Suppressor macrophage (primary cell): ENCODE results near the gene SLC2A6.
"Not testable (repeated sequence)": the region's sequence is repeated elsewhere in the genome, so short reads cannot be mapped to it uniquely, and the experiment has no call there.

Experiments
- DNase-seq, 4 experiments: peaks; one replicate each; pipeline ENCODE4 v3.0.0-alpha.2; 2020 to 2022

The SLC2A6 gene

DNA sequence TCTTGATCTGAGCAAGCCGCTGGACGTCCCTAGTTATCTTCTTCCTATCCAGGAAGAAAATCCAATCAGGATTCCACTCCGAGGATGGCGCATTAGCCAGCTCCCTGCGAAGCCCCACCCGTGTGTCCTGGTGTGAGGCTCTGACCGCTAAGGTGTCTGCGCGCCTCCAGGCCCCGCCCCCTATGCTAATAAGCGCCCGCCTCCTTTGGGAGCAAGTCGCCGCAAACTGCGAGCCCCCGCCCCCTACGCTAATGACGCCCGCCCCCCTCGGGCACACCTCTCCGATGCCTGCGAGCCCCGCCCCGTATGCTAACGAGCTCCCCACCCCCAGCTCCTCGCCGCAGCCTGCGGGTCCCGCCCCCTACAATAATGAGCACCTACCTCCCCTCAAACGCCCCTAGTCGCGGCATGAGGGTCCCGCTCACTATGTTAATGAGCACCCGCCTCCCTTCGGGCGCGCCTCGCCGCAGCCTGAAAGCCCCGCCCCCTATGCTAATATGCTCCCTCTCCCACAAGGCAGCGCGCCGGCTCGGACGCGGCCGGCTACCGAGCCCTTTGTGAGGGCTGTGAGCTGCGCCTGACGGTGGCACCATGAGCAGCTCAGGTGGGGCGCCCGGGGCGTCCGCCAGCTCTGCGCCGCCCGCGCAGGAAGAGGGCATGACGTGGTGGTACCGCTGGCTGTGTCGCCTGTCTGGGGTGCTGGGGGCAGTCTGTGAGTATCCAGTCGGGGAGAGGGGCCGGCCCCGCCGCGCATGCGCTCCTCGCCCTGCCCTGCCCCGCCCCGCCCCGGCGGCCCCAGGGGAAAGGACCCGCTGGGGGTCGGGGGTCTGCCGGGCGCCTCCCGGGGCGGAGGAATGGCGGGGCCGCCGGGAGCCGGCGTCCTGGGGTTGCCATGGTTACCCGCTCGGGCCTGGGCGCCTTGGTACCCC, 19.2 kb downstream of the SLC2A6 start, which contains the start of gene CACFD1:
Gene CACFD1 (plus strand): TSS at position 503 of the 929 bp plus-strand sequence. CDS start 89 bp downstream, at position 592.
- peak; percentile 89 to 95 (median 92) for DNase-seq

DNA sequence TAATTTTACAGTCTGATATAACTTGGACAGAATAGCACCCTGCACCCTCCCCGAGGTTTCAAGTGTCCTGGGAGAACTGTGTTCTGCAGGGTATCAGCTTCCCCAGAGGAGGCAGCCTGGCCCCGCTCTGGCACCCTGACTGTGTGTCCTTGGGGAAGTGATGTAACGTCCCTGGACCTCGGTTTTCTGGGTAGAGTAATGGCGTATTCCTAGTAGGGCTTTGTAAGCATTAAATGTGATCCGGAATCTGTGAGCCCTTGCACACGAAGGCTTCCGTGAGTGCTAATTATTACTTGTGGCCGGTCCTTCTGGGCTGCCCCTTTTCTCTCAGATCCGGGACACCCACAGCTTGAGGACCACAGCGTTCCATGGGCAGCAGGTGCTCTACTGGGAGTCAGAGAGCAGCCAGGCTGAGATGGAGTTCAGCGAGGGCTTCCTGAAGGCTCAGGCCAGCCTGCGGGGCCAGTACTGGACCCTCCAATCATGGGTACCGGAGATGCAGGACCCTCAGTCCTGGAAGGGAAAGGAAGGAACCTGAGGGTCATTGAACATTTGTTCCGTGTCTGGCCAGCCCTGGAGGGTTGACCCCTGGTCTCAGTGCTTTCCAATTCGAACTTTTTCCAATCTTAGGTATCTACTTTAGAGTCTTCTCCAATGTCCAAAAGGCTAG, 20.1 kb downstream of the SLC2A6 start:
- DNase-seq: peak; percentile 50 to 79 (median 72)

DNA sequence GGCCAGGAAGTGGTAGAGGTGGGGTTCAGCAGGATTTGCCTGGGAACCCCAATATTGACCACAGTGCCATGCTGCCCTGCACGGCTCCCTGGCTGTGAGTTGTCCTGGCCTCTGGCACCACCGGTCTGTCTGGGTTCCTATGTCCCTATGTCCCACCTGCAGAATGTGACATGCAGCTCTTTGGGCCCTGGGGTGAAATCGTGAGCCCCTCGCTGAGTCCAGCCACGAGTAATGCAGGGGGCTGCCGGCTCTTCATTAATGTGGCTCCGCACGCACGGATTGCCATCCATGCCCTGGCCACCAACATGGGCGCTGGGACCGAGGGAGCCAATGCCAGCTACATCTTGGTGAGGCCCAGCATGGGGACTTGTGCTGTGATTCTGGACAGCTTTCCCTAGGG, 21.2 kb downstream of the SLC2A6 start:
- DNase-seq: no peak

DNA sequence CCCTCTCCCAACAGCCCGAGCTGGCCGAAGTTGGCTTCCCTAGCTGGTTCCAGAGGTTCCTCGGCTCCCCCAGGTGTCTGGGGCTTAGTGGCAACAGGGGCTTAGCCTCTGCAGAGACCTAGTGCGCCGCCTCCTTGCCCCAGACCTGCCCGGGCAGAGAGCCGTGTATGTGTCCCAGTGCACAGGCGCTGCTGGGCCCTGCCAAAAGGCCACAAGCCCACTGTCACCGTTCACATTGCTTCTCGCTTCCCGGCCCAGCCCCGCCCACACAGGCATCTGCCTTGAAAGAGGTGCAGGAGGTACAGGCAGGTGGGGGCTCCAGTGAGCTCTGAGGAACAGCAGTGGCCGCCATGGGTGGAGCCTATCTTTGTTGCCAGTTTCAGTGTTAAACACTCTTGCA, 21.7 kb downstream of the SLC2A6 start:
- no peak for DNase-seq

DNA sequence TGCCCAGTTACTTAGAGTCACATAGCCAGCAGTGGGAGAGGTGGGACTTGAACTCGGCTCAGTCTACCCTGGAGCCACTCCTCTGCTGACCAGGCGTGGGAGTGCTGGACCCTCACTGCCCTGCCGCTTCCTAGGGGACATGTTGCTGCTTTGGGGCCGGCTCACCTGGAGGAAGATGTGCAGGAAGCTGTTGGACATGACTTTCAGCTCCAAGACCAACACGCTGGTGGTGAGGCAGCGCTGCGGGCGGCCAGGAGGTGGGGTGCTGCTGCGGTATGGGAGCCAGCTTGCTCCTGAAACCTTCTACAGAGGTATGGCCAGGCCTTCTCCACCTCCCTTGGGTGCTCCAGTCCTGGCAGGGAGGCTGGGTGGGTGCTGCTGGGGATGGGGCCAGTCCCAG, 22.5 kb downstream of the SLC2A6 start:
- DNase-seq: no peak

DNA sequence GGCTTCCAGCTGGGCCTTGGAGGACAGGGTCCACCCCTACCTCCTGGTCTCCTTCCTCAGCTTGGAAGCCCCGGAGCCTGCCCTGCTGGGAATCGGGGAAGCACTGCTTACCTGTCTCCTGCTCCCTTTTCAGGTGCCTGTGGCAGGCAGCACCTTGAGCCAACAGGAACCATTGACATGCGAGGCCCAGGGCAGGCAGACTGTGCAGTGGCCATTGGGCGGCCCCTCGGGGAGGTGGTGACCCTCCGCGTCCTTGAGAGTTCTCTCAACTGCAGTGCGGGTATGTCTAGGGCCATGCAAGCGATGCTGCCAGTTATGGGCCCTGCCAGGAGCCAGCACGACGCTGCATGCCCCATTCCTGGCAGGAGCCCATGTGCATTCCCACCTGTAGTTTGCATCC, 23.0 kb downstream of the SLC2A6 start:
- DNase-seq: no peak

DNA sequence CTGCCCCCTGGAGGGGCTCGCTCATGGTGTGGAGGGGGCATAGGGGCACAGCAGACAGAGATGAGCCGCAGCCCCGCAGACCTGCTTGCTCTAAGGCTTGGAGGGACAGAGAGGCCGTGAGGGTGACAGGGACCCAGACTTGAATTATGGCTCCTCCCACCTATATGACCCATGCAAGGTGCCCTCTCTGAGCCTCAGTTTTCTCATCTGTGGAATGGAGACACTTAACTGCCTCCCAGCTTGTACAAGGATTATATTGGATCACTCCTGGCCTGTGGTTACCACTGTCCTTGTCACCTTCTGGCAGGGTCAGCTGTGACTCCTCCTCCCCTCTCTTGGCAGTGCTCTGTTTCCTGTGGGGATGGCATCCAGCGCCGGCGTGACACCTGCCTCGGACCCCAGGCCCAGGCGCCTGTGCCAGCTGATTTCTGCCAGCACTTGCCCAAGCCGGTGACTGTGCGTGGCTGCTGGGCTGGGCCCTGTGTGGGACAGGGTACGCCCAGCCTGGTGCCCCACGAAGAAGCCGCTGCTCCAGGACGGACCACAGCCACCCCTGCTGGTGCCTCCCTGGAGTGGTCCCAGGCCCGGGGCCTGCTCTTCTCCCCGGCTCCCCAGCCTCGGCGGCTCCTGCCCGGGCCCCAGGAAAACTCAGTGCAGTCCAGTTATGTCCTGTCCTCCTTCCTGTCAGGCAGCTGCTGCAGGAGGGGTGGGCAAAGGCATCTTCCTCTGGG, 23.8 kb downstream of the SLC2A6 start:
- DNase-seq: no peak

DNA sequence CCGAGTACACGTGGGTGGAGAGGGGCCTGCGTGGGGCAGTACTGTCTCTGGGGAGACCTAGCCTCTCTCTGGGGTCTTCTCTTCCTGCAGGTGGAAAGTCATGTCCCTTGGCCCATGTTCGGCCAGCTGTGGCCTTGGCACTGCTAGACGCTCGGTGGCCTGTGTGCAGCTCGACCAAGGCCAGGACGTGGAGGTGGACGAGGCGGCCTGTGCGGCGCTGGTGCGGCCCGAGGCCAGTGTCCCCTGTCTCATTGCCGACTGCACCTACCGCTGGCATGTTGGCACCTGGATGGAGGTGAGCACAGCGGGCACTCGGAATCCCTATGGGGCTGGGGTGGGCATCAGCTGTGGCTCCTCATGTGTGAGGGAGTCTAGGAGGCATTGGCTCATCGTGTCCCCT, 24.6 kb downstream of the SLC2A6 start:
- DNase-seq: no peak

DNA sequence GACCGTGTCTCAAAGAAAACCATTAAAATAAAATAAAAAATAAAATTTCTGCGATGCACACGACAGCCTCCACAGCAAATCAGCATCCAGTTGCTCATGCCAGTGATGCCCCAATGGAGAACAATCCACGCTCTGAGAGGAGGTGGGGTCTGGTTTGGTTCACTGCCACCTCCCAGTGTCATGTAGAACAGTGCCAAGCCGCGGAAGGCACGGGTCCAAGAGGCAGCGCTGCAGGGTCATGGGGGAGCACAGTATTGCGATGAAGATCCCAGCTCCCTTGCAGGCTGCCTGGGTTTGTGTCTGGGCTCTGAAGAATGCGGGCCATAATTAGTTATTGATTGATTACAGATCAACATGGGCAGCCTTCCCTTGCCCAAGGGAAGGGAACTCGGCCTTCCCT, 25.2 kb downstream of the SLC2A6 start:
- DNase-seq: no peak

DNA sequence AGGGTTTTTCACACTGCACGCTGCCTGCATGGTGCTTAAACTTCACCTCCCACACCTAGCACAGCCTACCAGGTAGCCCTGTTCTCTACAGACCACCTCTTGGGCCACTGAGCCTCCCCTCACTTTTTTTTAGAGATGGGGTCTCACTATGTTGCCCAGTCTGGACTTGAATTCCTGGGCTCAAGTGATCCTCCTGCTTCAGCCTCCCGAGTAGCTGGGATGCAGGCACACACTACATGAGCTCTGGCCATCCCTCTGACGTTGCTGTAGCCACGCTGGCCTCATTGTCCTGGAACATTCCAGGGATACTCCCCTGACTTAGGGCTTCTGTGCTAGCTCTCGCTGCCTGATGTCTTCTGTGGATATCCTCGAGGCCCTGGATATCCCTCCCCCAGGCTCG, 26.3 kb downstream of the SLC2A6 start:
- no peak for DNase-seq

DNA sequence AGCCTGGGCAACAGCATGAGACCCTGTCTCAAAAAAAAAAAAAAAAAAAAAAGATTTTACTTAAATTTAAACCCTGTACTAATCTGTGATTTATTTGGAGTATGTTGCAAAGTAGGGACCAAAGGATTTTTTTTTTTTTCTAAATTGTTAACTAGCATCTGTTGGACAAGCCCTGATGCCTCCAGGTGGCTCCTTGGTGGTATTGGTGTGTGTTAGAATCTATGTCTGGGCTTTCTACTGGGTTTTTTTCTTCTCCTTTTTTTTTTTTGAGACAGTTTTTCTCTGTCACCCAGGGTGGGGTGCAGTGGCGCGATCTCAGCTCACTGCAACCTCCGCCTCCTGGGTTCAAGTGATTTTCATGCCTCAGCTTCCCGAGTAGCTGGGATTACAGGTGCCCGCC, 27.0 kb downstream of the SLC2A6 start:
- DNase-seq: not testable (repeated sequence)

DNA sequence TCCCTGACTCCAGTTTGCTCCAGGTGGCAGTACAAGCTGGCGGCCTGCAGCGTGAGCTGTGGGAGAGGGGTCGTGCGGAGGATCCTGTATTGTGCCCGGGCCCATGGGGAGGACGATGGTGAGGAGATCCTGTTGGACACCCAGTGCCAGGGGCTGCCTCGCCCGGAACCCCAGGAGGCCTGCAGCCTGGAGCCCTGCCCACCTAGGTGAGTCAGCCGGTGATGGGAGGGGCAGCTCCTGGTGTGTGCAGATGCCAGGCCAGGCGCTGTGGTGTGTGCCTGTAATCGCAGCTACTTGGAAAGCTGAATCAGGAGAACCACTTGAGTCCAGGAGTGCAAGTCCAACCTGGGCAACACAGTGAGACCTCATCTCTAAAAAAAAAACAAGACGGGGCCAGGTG, 29.1 kb downstream of the SLC2A6 start:
- DNase-seq: no peak

DNA sequence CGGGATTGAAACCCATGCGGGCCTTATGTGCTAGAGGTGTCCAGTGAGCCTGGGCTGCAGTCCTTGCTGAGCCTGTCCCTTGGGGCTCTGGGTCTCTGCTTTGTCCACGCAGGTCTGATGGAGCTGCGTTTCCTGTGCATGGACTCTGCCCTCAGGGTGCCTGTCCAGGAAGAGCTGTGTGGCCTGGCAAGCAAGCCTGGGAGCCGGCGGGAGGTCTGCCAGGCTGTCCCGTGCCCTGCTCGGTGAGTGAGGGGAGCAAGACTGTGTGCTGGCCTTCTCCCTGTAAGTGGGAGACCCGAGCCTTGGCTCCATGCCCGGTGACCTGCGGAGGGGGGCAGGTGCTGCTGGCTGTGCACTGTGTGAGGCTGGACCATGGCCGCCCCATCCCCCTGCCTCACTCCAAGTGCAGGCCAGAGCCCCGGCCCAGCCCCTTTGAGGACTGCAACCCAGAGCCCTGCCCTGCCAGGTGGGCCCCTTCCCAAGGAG, 30.4 kb downstream of the SLC2A6 start:
- no peak for DNase-seq

DNA sequence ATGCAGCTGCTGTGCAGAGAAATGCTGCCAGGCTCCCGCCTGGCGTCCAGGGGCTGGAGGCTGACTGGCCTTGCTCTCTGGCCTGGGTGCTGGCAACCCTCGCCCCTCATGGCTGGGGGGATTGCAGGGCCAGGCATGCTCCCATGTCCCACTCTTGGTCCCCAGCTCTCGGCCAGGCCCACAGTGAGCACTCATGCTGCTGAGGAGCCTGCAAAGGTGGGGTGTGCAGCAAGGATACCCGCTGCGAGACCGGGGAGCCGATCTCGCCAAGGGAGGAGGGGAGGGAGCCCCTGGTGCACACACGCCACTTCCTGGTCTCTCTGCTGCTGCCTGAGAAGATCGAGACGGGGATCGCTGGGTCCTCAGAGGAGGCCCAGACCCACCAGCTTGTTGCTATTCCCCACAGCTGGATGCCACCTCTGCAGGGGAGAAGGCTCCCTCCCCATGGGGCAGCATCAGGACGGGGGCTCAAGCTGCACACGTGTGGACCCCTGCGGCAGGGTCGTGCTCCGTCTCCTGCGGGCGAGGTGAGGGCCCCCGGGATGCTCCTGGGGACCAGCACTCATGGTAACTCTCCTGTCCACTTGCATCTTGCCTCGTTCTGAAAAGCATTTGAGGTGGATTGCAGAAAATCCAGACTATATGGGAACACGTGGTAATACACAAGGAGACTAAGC, 33.5 kb downstream of the SLC2A6 start:
- no peak for DNase-seq

DNA sequence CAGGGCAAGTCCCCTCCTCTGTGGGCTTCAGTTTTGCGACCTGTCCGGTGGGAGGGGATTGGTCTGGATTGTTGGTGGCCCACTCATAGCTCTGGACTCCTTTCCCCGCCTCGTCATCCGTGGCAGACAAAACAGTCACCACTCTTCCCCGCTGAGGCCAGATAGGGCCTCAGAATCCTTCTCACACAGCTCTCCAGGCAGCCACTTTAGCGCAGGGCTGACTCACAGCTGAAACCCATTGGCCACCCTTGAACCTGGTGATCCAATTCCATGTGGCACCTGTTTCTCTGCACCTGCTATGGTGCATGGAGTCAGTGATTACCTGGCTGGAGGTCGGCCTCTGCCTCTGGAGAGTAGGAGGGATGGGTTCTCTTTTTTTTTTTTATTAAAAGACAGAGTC, 34.9 kb downstream of the SLC2A6 start:
- no peak for DNase-seq

DNA sequence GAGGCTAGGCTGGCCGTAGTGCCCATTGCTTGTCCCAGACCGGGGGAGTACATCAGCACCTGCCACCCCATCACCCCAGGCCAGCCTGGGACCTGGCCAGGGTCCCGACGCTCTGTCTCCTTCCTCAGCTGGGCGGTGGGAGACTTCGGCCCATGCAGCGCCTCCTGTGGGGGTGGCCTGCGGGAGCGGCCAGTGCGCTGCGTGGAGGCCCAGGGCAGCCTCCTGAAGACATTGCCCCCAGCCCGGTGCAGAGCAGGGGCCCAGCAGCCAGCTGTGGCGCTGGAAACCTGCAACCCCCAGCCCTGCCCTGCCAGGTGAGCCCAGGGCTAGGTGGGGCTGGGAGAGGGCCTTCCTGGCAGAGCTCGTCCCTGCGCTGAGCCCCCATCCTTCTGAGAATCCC, 35.7 kb downstream of the SLC2A6 start:
- no peak for DNase-seq

DNA sequence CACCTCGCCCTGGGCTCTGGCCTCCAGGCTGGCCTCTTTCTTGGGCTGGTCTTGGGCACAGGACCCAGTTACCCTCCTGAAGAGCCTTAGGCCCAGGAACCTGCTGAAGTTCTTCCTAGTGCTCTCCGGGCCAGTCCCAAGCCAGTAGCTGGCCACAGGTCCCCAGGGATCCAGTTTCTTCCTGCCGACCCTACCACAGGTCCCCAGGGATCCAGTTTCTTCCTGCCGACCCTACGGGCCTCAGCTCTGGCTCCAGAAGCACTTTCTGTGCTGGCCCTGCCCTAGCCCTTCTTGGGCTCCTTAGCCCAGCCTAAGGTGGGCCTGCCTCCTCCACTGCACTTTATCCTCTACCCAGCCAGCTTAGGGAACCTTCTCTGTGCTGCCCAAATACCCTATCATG, 37.3 kb downstream of the SLC2A6 start:
- no peak for DNase-seq

DNA sequence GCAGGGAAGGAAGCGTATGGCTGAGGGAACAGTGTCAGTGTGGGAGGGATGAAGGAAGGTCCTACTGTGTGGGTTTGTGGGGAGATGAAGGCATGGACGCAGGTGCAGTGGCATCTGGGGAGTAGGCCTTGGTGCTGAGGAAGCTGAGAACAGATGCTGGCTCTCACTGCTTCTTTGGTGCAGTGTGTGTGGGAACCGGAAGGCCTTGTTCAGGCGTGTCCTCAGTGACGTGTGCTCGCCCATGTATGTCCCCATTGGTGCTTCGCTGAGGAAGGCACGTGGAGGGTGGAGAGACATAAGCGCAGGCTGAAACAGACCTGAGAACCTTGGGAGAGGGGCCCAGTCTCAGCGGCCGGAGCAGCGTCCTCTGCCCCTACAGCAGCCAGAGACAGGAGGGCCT, 38.0 kb downstream of the SLC2A6 start:
- no peak for DNase-seq

DNA sequence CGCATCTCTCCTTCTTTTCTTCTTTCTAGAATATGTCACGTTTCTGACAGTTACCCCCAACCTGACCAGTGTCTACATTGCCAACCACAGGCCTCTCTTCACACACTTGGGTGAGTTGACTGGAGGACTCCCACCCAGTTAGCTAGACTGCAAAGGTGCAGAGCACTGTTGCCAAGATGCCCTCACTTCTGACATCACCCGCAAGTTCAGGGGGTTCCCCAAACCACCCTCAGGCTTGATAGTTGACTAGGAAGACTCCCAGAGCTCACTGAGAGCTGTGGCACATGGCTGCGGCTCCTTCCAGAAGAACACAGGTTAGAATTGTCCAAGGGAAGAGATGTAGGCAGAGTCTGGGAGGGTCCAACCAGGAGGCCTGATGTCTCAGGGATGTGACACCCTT, 39.6 kb downstream of the SLC2A6 start:
- no peak for DNase-seq

DNA sequence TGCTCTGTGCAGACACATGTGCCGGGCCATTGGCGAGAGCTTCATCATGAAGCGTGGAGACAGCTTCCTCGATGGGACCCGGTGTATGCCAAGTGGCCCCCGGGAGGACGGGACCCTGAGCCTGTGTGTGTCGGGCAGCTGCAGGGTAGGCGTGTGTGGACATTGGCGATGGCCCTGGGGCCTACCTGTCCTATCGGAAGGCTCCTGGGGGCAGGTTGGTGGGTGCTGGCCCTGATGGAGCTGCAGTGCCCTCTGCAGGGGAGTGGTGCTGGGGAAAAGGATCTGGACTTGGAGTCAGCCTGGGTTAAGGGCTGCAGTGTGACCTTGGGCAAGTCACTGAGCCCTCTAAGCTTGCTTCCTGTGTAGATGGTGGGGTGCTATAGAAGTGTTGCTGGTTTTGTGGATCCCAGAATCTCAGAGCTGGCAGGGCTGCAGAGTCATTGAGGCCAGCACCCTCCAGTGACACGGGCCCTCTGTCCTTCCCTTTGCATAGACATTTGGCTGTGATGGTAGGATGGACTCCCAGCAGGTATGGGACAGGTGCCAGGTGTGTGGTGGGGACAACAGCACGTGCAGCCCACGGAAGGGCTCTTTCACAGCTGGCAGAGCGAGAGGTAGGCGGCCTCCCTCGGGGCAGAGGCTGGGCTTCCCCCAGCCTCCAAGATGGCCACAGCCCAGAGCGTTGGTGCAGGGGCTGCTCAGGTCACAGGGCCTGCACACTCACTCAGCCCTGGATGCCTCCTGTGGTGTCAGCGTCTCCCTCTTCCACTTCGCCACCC, 41.0 kb downstream of the SLC2A6 start:
- DNase-seq: no peak

DNA sequence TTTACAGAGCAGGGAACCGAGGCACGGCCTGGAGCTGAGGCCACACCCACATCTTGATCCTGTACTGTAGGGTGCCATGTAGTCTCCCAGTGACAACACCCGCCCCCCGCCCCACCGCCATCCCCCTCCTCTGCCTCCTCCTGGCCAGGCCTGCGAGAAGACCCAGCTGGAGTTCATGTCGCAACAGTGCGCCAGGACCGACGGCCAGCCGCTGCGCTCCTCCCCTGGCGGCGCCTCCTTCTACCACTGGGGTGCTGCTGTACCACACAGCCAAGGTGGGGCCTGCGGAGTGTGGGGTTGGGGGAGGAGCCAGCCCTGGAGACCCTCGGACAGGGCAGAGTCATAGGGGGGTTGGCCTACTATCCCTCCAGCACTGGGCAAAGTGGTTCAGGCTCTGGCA, 42.2 kb downstream of the SLC2A6 start:
- no peak for DNase-seq

DNA sequence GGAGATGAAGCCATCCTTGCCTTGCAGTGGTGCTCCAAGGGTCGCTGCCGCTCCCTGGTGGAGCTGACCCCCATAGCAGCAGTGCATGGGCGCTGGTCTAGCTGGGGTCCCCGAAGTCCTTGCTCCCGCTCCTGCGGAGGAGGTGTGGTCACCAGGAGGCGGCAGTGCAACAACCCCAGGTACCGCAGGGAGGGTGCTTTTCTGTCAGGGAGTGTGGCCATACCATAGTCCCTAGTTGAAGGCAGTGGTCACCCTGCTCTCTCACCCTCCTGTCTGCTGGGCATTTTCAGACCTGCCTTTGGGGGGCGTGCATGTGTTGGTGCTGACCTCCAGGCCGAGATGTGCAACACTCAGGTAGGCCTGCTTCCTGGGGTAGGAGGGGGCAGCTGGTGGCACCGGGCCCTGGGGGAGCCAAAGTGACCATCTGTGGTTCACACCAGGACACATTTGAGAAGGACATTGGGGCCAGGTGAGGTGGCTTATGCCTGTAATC, 45.5 kb downstream of the SLC2A6 start:
- DNase-seq: no peak
